B cell (primary cell): Measurements from ENCODE around the gene GPN1. TPM values are rescaled to one million over a fixed set of nuclear protein-coding genes. Genes with fewer than 3 reads are reported as not detected.

ENCODE experiments used
- ATAC-seq: fragments of 200-7000 bp; cut with Tn5 transposase; one replicate; pipeline ENCODE4 v1.10.0; 2021; ENCODE audit warnings: low read depth, mild to moderate bottlenecking, moderate number of reproducible peaks, moderate library complexity
- CTCF ChIA-PET: fragments of 350-600 bp; sonication (Branson Sonifier 250); formaldehyde crosslinking; loops from one replicate; lab custom pipeline; 2021; ENCODE audit warnings: antibody characterized with exemption, inconsistent platforms; lab: Charles Lee
- POLR2A ChIA-PET: fragments of 350-600 bp; sonication (Branson Sonifier 250); formaldehyde crosslinking; loops from one replicate; lab custom pipeline; 2021; ENCODE audit warnings: antibody characterized with exemption; lab: Charles Lee
- DNase-seq: peaks from one replicate; pipeline ENCODE4 v3.0.0; 2013
- H2AFZ ChIP-seq: 2 replicates; pipeline ENCODE4 v1.6.1; 2012; ENCODE audit warnings: mild to moderate bottlenecking, low read depth, low read length; ENCODE audit not compliant: insufficient read depth, poor library complexity, severe bottlenecking
- H3K27ac ChIP-seq, 2 donors: 1 replicate in 1 of 2; 2 replicates in 1 of 2; pipeline ENCODE4 v1.5.1; 2012 to 2013; ENCODE audit warnings: low read length in 2 of 2, mild to moderate bottlenecking in 2 of 2, moderate library complexity in 1 of 2
- H3K27me3 ChIP-seq, 4 experiments: fragments of 200-600 bp in 1 of 4; sonication (generic) in 1 of 4; replicated peaks in 1 of 4; 1 replicate in 2 of 4; 2 replicates in 2 of 4; pipeline versions ENCODE4 v1.6.1 to v1.7.0; 2013 to 2016; ENCODE audit warnings: low read length in 3 of 4, mild to moderate bottlenecking in 2 of 4, mixed read lengths in 1 of 4, moderate library complexity in 1 of 4; ENCODE audit not compliant: insufficient read depth in 4 of 4, control insufficient read depth in 3 of 4; ENCODE audit errors: control extremely low read depth in 1 of 4
- H3K36me3 ChIP-seq, 2 experiments: replicated peaks in 1 of 2; 1 replicate in 1 of 2; 2 replicates in 1 of 2; pipeline versions ENCODE4 v1.6.1 to v1.7.1; 2013; ENCODE audit warnings: low read length in 1 of 2; ENCODE audit not compliant: insufficient read depth in 2 of 2, control insufficient read depth in 1 of 2; ENCODE audit errors: control extremely low read depth in 1 of 2, extremely low read depth in 1 of 2
- H3K4me1 ChIP-seq, 2 donors: fragments of 200-600 bp in 1 of 2; sonication (generic) in 1 of 2; 1 replicate in 1 of 2; 2 replicates in 1 of 2; pipeline versions ENCODE4 v1.5.1 to v1.6.1; 2013 to 2017; ENCODE audit warnings: low read length in 2 of 2; ENCODE audit not compliant: control insufficient read depth in 2 of 2, insufficient read depth in 2 of 2
- H3K4me2 ChIP-seq: replicated peaks from 2 replicates; pipeline ENCODE3; 2012; ENCODE audit warnings: mild to moderate bottlenecking, low read depth, low read length; ENCODE audit not compliant: poor library complexity, severe bottlenecking
- H3K4me3 ChIP-seq, 5 experiments: fragments of 200-600 bp in 1 of 5; sonication (generic) in 1 of 5; 1 replicate in 3 of 5; 2 replicates in 2 of 5; pipeline versions ENCODE4 v1.5.1 to v1.7.0; 2011 to 2016; ENCODE audit warnings: low read length in 4 of 5, mild to moderate bottlenecking in 4 of 5, low read depth in 2 of 5, control low read depth in 1 of 5, moderate library complexity in 1 of 5; ENCODE audit not compliant: insufficient read depth in 1 of 5; ENCODE audit errors: control extremely low read depth in 1 of 5, extremely low read depth in 1 of 5
- H3K79me2 ChIP-seq: fragments of 200-600 bp; sonication (generic); one replicate; pipeline ENCODE4 v1.6.0; 2016; ENCODE audit warnings: low read length; ENCODE audit not compliant: control insufficient read depth, insufficient read depth
- H3K9ac ChIP-seq: fragments of 200-600 bp; sonication (generic); 2 replicates; pipeline ENCODE4 v1.6.1; 2017; ENCODE audit warnings: mild to moderate bottlenecking, low read length, moderate library complexity
- H3K9me3 ChIP-seq, 3 donors: one replicate each; pipeline versions ENCODE4 v1.6.1 to v1.7.1; 2013; ENCODE audit warnings: low read length in 2 of 3; ENCODE audit not compliant: control insufficient read depth in 2 of 3, insufficient read depth in 1 of 3; ENCODE audit errors: control extremely low read depth in 1 of 3
- H4K20me1 ChIP-seq: 2 replicates; pipeline ENCODE4 v1.6.0; 2012; ENCODE audit warnings: mild to moderate bottlenecking, low read length; ENCODE audit not compliant: insufficient read depth, control insufficient read depth, poor library complexity, severe bottlenecking
- H3K27ac Mint-ChIP-seq: one replicate; pipeline ENCODE4 v1.8.0; 2021; ENCODE audit warnings: mixed read lengths
- H3K27me3 Mint-ChIP-seq: one replicate; pipeline ENCODE4 v1.8.0; 2021; ENCODE audit warnings: mixed read lengths
- H3K4me1 Mint-ChIP-seq: one replicate; pipeline ENCODE4 v1.8.0; 2021; ENCODE audit warnings: mixed read lengths
- H3K4me3 Mint-ChIP-seq: one replicate; pipeline ENCODE4 v1.8.0; 2021; ENCODE audit warnings: mixed read lengths
- H3K9me3 Mint-ChIP-seq: one replicate; pipeline ENCODE4 v1.8.0; 2022; ENCODE audit warnings: mixed read lengths; ENCODE audit not compliant: insufficient read depth
- CTCF ChIP-seq: fragments of 200-600 bp; IDR thresholded peaks from one replicate; pipeline ENCODE4 v1.8.0; 2022; ENCODE audit warnings: antibody characterized with exemption, mild to moderate bottlenecking
- EZH2 ChIP-seq: IDR thresholded peaks from 2 replicates; pipeline ENCODE4 v1.6.1; 2012; ENCODE audit warnings: borderline replicate concordance, low read depth, mild to moderate bottlenecking, moderate library complexity, low read length; ENCODE audit not compliant: insufficient read depth, poor library complexity, severe bottlenecking
- WGBS: methylation state at CpG from one replicate; pipeline ENCODE4 v1.1.5; 2013; ENCODE audit warnings: missing lambda C conversion rate; ENCODE audit not compliant: insufficient coverage; 5-methylcytosine and 5-hydroxymethylcytosine counted together
- intact Hi-C: fragments of 100-400 bp; cut with micrococcal nuclease; formaldehyde crosslinking; loops from one replicate; pipeline ENCODE4 v1.10.0; 2022
- polyA plus RNA-seq: library from polyadenylated mRNA; depleted of rRNA; stranded (reverse); fragments of >200 nt; gene quantifications from 2 replicates; pipeline ENCODE4 v1.2.3, GENCODE V29; 2012
- total RNA-seq, 2 donors: library from RNA; stranded (reverse); fragments of 120-200 nt in 1 of 2; gene quantifications; 1 replicate in 1 of 2; 2 replicates in 1 of 2; pipeline versions ENCODE4 v1.2.3 to v1.2.4, GENCODE V29; 2013 to 2022

The GPN1 gene
- total and polyA plus RNA-seq, 2 donors (not counting 1 experiment from before 2014, with no cell fraction given), result 17.5 to 26.0 TPM

- Histone ChIP-seq H3K27ac (peak overlapping the region; percentile 75 to 99), H3K27me3 (no peaks in the 10 kb centered on the region), H3K4me1 (peaks cover 19 to 23% of the 10 kb centered on the region in 2 donors), H3K4me3 (peak overlapping the region; percentile 75 to 100 (median 97)), H3K36me3 (peaks cover 6 to 43% of the 10 kb centered on the region in 2 experiments), H3K9ac (peak overlapping the region; percentile 98), H3K79me2 (peaks cover 42% of the 10 kb centered on the region), H2AFZ (peak overlapping the region; percentile 99), H3K4me2 (peak overlapping the region; percentile 96), H4K20me1 (no peaks in the 10 kb centered on the region), H3K9me3 (peaks cover 0 to 3% (median 0%) of the 10 kb centered on the region in 3 donors)
- Mint-ChIP-seq H3K4me1 (peaks cover 42% of the 10 kb centered on the region), H3K4me3 (peak overlapping the region; percentile 99), H3K9me3 (no peaks in the 10 kb centered on the region), H3K27ac (peak overlapping the region; percentile 99), H3K27me3 (no peaks in the 10 kb centered on the region)
- ATAC-seq (no peak), DNase-seq (no peak)
- 2% methylated on average over 28 of the region's 28 CpGs for whole genome bisulfite sequencing
- ChIA-PET CTCF (interaction anchor here (1.3 to 2.3 kb wide), 2 partner anchors 19 to 293 kb away, joined by 3 to 22 read pairs; partner anchors contain the start of gene SNX17), POLR2A (interaction anchor here (1.4 to 1.6 kb wide), 2 partner anchors 35 to 293 kb away, joined by 4 to 6 read pairs; partner anchors contain the start of genes CCDC121, GPN1 and SNX17)
- no peak for TF ChIP-seq CTCF
- no peak for TF ChIP-seq EZH2
- intact Hi-C loops, result loop anchor here (10.0 kb wide), 1 partner anchor 79 kb away; the partner anchor contains the start of gene ZNF512
Measured at GRCh38 chr2:27664154-27664574, 35.3 kb downstream of the GPN1 start.
